HG02884 (cell line): ENCODE results near the gene MOB4.
"Not testable (repeated sequence)": the region's sequence is repeated elsewhere in the genome, so short reads cannot be mapped to it uniquely, and the experiment has no call there.

Experiments used
- ATAC-seq: cut with Tn5 transposase; IDR thresholded peaks from one replicate; pipeline ENCODE4 v1.9.1; 2021; ENCODE audit warnings: mild to moderate bottlenecking, moderate library complexity; ENCODE audit not compliant: unreplicated experiment

Gene MOB4

GRCh38 chr2:197515739-197516392 is at the start of gene MOB4:
TSS of gene MOB4 (plus strand) at chr2:197516066. CDS start at chr2:197516087, 21 bp downstream.
- peak; percentile 88 for ATAC-seq

GRCh38 chr2:197472166-197472565 is 43.7 kb upstream of the MOB4 start:
- no peak for ATAC-seq

GRCh38 chr2:197477797-197478196 is 38.1 kb upstream of the MOB4 start:
- no peak for ATAC-seq

GRCh38 chr2:197480165-197481036 is 35.5 kb upstream of the MOB4 start:
- no peak for ATAC-seq

GRCh38 chr2:197484248-197484647 is 31.6 kb upstream of the MOB4 start:
- ATAC-seq, result not testable (repeated sequence)

GRCh38 chr2:197486175-197486574 is 29.7 kb upstream of the MOB4 start:
- ATAC-seq, result no peak

- ATAC-seq, result no peak
Observed at GRCh38 chr2:197487385-197487784, 28.5 kb upstream of the MOB4 start.

GRCh38 chr2:197495433-197496134 is 20.3 kb upstream of the MOB4 start:
- ATAC-seq, result no peak

- ATAC-seq, result no peak
Observed at GRCh38 chr2:197496695-197497094, 19.2 kb upstream of the MOB4 start.

DNA sequence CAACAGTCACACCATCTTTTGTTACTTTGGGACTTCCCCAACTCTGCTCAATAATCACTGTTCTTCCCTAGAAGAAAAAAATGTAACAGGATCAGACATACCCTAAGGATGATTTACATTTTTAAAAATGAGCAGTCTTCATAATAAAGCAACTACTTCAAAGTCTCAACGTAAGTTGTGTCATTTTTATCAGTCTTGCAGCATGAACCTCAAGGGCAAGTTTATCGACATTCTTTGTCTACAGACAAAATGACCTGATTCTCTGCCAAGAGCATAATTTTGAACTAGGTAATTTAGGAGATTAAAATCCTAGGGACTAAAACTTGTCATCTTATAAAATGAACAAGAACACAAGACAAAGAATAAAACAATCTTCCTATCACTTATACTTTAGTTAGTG is 18.5 kb upstream of the MOB4 start:
- ATAC-seq, result no peak

DNA sequence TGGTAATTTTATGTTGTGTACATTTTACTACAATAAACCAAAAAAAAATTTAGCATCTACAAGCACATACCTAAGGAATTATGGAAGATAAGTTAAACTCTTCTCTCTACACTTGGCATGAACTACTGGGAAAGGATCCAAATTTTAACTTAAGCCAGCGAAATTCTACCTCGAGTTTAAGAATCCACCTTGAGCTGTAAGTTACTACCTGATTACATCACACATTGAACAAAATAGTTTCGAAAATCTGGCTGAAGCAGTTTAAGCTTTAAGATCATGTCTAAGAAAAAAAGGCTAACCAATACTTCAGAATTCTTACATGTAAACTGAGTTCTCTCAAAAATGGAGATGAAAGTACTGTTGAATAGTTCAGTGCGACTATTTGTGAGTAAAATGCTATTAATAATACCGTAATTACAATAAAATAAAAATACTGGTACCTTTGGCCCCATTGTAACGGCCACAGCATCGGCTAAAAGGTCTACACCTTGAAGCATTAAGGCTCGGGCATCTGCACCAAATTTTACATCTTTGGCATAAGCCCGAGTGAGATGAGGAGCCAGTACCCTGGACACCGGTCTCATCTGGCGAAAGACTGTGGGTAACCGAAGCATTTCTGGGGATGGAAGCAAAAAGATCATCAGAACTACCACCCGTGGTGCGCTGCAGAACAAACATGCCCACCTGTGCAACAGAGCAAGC is 17.5 kb upstream of the MOB4 start:
- ATAC-seq, result no peak

- no peak for ATAC-seq
Observed at GRCh38 chr2:197498937-197499593, 16.8 kb upstream of the MOB4 start.

GRCh38 chr2:197499594-197500502 is 16.0 kb upstream of the MOB4 start, which contains the start of the genes HSPD1 and HSPE1:
TSS of gene HSPD1 (minus strand) at chr2:197499840. CDS start at chr2:197498848, 992 bp downstream.
TSS of gene HSPE1 (plus strand) at chr2:197500379. CDS start at chr2:197500437, 58 bp downstream.
- peak; percentile 78 for ATAC-seq

GRCh38 chr2:197500503-197501131 is 15.2 kb upstream of the MOB4 start:
- ATAC-seq, result peak; percentile 8

DNA sequence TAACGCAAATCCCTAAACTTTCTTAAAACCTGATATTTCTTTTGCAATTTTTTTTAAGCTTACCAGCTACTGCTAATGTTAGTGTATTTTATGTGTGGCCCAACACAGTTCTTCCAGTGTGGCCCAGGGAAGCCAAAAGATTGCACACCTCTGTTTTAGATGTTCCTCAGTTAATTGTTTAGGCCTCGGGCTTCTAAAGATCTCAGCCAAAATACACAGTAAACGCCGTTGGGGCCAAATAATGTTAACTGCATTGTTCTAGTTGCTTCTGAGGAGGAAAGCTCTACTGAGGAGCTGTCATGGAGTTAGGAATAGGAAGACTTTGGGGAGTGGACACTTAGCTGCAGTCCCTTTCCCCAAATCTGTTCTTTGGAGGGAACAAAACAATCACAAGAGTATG is 13.7 kb upstream of the MOB4 start:
- ATAC-seq, result no peak

DNA sequence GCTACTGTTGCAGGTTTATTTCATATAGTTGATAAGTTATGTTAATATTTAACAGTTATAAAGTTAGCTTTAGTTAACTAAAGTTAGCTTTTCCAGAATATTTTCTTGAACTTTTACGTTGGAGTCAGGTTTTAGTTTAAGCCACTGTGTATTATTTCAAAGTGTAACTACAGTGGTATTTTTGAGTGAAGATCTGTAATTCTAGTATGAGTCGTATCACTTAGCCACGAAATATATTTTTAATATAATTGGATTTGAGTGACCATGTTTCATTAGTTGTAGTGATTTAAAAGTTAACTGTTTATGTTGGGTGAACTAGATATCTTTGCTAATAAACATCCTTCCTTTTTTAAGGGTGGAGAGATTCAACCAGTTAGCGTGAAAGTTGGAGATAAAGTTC is 13.2 kb upstream of the MOB4 start:
- no peak for ATAC-seq

- ATAC-seq, result no peak
Observed at GRCh38 chr2:197504000-197504399, 11.9 kb upstream of the MOB4 start.

DNA sequence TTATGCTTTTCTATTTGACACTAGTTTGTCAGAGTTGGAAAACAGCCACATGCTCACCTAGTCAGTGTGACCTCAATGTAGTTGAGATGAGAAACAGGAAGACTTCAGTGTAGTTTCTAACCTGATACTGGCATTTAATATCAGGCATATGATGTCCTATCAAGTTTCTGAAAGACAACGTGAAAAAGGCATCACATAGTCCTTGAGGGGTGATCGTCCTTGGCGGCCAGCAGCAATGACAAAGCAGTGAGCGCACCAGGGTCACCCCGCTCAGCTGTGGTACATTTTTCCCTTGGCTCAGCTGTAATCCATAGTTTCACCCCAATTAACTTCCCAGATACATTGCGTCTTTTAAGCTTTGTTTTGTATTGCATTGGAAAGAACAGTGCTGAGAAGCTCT is 11.4 kb upstream of the MOB4 start:
- no peak for ATAC-seq

DNA sequence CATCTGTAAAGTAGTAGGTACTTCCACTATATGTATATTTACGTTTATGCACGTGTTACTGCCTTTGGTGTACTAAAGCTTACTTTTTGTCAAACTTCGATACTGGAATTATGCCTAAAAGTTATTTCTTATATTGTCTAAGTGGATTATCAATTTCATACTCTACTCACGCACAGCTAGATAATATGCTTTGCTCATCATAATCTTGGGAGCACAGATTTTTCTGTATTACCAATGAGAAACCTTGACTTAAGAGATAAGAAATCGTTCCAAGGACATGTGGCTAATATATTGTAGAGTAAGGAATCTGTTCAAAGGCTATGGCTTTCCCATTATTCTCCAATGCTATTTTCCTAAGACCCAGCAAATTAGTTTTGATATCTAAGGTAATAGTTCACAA is 9.2 kb upstream of the MOB4 start:
- no peak for ATAC-seq
